ENCODE data around the gene SLC38A5.

Gene SLC38A5

DNA sequence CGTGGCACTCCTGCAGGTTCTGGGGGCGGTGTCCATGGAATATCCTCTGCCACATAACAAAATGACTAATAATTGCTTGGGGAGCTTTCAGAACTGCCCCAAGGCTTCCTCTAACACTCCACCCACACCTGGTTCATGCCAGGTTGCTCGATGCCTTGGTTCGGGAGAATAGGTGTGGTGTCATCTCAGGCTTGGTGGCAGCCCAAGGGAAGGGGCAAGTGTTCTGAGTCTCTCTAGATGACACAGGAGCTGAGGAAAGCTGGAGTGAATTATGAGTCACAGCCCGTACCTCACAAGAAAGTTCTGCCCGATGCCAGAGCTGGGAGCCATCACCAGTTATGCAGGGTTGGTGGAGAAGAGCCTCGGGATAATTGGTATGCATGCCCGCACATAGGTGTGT is 20.6 kb upstream of the SLC38A5 start:
- TF ChIP-seq, protein P1, sequence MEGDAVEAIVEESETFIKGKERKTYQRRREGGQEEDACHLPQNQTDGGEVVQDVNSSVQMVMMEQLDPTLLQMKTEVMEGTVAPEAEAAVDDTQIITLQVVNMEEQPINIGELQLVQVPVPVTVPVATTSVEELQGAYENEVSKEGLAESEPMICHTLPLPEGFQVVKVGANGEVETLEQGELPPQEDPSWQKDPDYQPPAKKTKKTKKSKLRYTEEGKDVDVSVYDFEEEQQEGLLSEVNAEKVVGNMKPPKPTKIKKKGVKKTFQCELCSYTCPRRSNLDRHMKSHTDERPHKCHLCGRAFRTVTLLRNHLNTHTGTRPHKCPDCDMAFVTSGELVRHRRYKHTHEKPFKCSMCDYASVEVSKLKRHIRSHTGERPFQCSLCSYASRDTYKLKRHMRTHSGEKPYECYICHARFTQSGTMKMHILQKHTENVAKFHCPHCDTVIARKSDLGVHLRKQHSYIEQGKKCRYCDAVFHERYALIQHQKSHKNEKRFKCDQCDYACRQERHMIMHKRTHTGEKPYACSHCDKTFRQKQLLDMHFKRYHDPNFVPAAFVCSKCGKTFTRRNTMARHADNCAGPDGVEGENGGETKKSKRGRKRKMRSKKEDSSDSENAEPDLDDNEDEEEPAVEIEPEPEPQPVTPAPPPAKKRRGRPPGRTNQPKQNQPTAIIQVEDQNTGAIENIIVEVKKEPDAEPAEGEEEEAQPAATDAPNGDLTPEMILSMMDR (IDR thresholded peaks at IDR 0.05; ENCODE audit: insufficient read depth, low read length) = no peak
- no peaks in the 10 kb centered on the region for H3K27me3 ChIP-seq (ENCODE audit: insufficient read depth, poor library complexity, severe bottlenecking)
- no peak overlapping the region for H3K27ac ChIP-seq (replicated peaks)
- H3K4me3 ChIP-seq (replicated peaks; ENCODE audit: insufficient read depth, low read length) = no peak overlapping the region
- no peak for DNase-seq (ENCODE audit: low read depth in 1 of 2, low spot score in 1 of 2)

- TF ChIP-seq POLR2AphosphoS5 (IDR thresholded peaks at IDR 0.05; ENCODE audit: low read depth) (no peak), SPI1 (IDR thresholded peaks at IDR 0.05; ENCODE audit: borderline replicate concordance, low read depth) (no peak)
- Histone ChIP-seq H3K27ac (replicated peaks) (no peak overlapping the region), H3K4me3 (replicated peaks; ENCODE audit: insufficient read depth, low read length) (no peak overlapping the region), H3K27me3 (ENCODE audit: insufficient read depth, poor library complexity, severe bottlenecking) (no peaks in the 10 kb centered on the region)
- DNase-seq (ENCODE audit: low read depth in 1 of 2, low spot score in 1 of 2) = no peak
These were observed 19.8 kb upstream of the SLC38A5 start for GRCh38 chrX:48489892-48490291.

- Histone ChIP-seq H3K4me3 (replicated peaks; ENCODE audit: insufficient read depth, low read length) (no peak overlapping the region), H3K27me3 (ENCODE audit: insufficient read depth, poor library complexity, severe bottlenecking) (no peaks in the 10 kb centered on the region), H3K27ac (replicated peaks) (no peak overlapping the region)
- no peak for DNase-seq (ENCODE audit: low read depth in 1 of 2, low spot score in 1 of 2)
- TF ChIP-seq, protein P1 (IDR thresholded peaks at IDR 0.05; ENCODE audit: insufficient read depth, low read length) = no peak
- TF ChIP-seq, protein P2, sequence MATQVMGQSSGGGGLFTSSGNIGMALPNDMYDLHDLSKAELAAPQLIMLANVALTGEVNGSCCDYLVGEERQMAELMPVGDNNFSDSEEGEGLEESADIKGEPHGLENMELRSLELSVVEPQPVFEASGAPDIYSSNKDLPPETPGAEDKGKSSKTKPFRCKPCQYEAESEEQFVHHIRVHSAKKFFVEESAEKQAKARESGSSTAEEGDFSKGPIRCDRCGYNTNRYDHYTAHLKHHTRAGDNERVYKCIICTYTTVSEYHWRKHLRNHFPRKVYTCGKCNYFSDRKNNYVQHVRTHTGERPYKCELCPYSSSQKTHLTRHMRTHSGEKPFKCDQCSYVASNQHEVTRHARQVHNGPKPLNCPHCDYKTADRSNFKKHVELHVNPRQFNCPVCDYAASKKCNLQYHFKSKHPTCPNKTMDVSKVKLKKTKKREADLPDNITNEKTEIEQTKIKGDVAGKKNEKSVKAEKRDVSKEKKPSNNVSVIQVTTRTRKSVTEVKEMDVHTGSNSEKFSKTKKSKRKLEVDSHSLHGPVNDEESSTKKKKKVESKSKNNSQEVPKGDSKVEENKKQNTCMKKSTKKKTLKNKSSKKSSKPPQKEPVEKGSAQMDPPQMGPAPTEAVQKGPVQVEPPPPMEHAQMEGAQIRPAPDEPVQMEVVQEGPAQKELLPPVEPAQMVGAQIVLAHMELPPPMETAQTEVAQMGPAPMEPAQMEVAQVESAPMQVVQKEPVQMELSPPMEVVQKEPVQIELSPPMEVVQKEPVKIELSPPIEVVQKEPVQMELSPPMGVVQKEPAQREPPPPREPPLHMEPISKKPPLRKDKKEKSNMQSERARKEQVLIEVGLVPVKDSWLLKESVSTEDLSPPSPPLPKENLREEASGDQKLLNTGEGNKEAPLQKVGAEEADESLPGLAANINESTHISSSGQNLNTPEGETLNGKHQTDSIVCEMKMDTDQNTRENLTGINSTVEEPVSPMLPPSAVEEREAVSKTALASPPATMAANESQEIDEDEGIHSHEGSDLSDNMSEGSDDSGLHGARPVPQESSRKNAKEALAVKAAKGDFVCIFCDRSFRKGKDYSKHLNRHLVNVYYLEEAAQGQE (IDR thresholded peaks at IDR 0.05; ENCODE audit: insufficient replicate concordance, low read depth) = no peak
- TF ChIP-seq POLR2AphosphoS5 (IDR thresholded peaks at IDR 0.05; ENCODE audit: low read depth) (no peak), GABPA (IDR thresholded peaks at IDR 0.05; ENCODE audit: low read depth) (no peak), SPI1 (IDR thresholded peaks at IDR 0.05; ENCODE audit: borderline replicate concordance, low read depth) (no peak)
These were observed 19.2 kb upstream of the SLC38A5 start for GRCh38 chrX:48489296-48489695.

- no peak overlapping the region for H3K27ac ChIP-seq (replicated peaks)
- no peak for DNase-seq (ENCODE audit: low read depth in 1 of 2, low spot score in 1 of 2)
- TF ChIP-seq GABPA (IDR thresholded peaks at IDR 0.05; ENCODE audit: low read depth) (no peak), SPI1 (IDR thresholded peaks at IDR 0.05; ENCODE audit: borderline replicate concordance, low read depth) (no peak), POLR2AphosphoS5 (IDR thresholded peaks at IDR 0.05; ENCODE audit: low read depth) (no peak)
- TF ChIP-seq, protein P1 (IDR thresholded peaks at IDR 0.05; ENCODE audit: insufficient read depth, low read length) = no peak
- TF ChIP-seq, protein P2 (IDR thresholded peaks at IDR 0.05; ENCODE audit: insufficient replicate concordance, low read depth) = no peak
- no peak overlapping the region for H3K4me3 ChIP-seq (replicated peaks; ENCODE audit: insufficient read depth, low read length)
- H3K27me3 ChIP-seq (ENCODE audit: insufficient read depth, poor library complexity, severe bottlenecking) = no peaks in the 10 kb centered on the region
These were observed 18.0 kb upstream of the SLC38A5 start for GRCh38 chrX:48488034-48488433.
